ENCODE data around the gene ASPDH. TPM values are rescaled to one million over a fixed set of nuclear protein-coding genes. Genes with fewer than 3 reads are reported as not detected.

Gene ASPDH
- total and polyA plus RNA-seq, 2 of the 13 experiments (the other 11 are each of a cell fraction or from before 2014, with no cell fraction given): 2.2 to 3.3 TPM

DNA sequence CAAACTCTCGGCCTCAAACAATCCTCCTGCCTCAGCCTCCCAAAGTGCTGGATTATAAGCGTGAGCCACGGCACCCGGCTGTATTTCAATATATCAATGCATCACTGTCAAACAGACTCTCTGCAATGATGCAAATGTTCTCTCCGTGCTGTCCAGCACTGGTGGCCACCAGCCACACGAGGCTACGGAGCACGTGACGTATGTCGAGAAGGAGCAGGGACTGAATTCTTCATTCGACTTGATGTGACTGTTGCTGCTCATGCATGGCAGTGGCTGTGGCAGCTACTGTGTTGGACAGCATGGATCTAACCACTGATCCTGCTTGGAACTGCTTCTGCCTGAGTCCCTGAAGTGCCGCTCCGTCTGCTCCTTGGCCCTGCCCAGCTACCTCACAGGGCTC lies 44.7 kb upstream of the ASPDH start:
- TF ChIP-seq TARDBP (CRISPR knock-in tag; IDR thresholded peaks at IDR 0.05): no peak
- no peak for TF ChIP-seq ZNF75D (CRISPR knock-in tag; IDR thresholded peaks at IDR 0.05; ENCODE audit: borderline replicate concordance)
- no peak for TF ChIP-seq ZNF121 (CRISPR knock-in tag; IDR thresholded peaks at IDR 0.05)
- no peak for TF ChIP-seq ZNF737 (CRISPR knock-in tag; IDR thresholded peaks at IDR 0.05; ENCODE audit: borderline replicate concordance)
- no peak for TF ChIP-seq MZF1 (CRISPR knock-in tag; IDR thresholded peaks at IDR 0.05; ENCODE audit: borderline replicate concordance)
- TF ChIP-seq ZNF124 (CRISPR knock-in tag; IDR thresholded peaks at IDR 0.05): no peak
- TF ChIP-seq ZNF484 (CRISPR knock-in tag; IDR thresholded peaks at IDR 0.05; ENCODE audit: borderline replicate concordance, low read depth): no peak
- TF ChIP-seq ZNF549 (CRISPR knock-in tag; IDR thresholded peaks at IDR 0.05): no peak
- no peak for TF ChIP-seq SSRP1 (CRISPR knock-in tag; IDR thresholded peaks at IDR 0.05)
- TF ChIP-seq HOXA3 (CRISPR knock-in tag; IDR thresholded peaks at IDR 0.05): no peak
- TF ChIP-seq DNMT1 (CRISPR knock-in tag; IDR thresholded peaks at IDR 0.05): no peak
- TF ChIP-seq FOXA3 (CRISPR knock-in tag; IDR thresholded peaks at IDR 0.05): no peak
- no peak overlapping the region for H3K9ac ChIP-seq (ENCODE audit: insufficient read depth, low read depth, low read length)
- 81% methylated on average over 9 of the region's 13 CpGs for WGBS (ENCODE audit: low lambda C conversion rate)
- H3K4me2 ChIP-seq (ENCODE audit: low read depth, low read length): no peak overlapping the region
- no peaks in the 10 kb centered on the region for H3K79me2 ChIP-seq (ENCODE audit: insufficient read depth, low read length)
- CTCF ChIA-PET (ENCODE audit: low intra/inter-chr PET ratio, low total read pairs): interaction anchor here (1.4 kb wide), 1 partner anchor 21 kb away, joined by 4 read pairs; no protein-coding TSS in a partner anchor
- peaks cover 3 to 22% of the 10 kb centered on the region in 2 experiments; a peak in 4 of 5 replicates for H3K27me3 ChIP-seq (ENCODE audit: control insufficient read depth in 1 of 2, insufficient read depth in 2 of 2, low read length in 2 of 2)
- DNase-seq (ENCODE audit: low spot score) (no peak), FAIRE-seq (no peak), ATAC-seq (no peak)
- H3K4me1 ChIP-seq (ENCODE audit: insufficient read depth, low read length): peaks cover 13% of the 10 kb centered on the region
- no peaks in the 10 kb centered on the region for H4K20me1 ChIP-seq (ENCODE audit: insufficient read depth, low read length)
- H3K36me3 ChIP-seq (replicated peaks in 1 of 2; ENCODE audit: control insufficient read depth in 1 of 2, insufficient read depth in 2 of 2, low read length in 2 of 2): no peaks in the 10 kb centered on the region
- BruUV-seq (replicated peaks): no TSS peak
- POLR2A ChIA-PET: no interaction called here
- H2AFZ ChIP-seq (ENCODE audit: low read length): no peak overlapping the region
- no peak overlapping the region for H3K4me3 ChIP-seq (replicated peaks in 1 of 3; ENCODE audit: insufficient read depth in 1 of 3, low read depth in 2 of 3, low read length in 3 of 3)
- H3K27ac ChIP-seq (ENCODE audit: extremely low read length, insufficient read depth, low read length): no peak overlapping the region
- H3K9me3 ChIP-seq (ENCODE audit: low read length): no peaks in the 10 kb centered on the region
- in situ Hi-C loops (cut with HindIII; ENCODE audit: extremely low pct_ligation_motif_present, low pct_unique_long_range_greater_than_20kb): no loop called here
- intact Hi-C loops (cut with micrococcal nuclease; ENCODE audit: unreplicated experiment): no loop called here
